Activated CD4-positive, alpha-beta T cell treated with anti-CD3 and anti-CD28 coated beads, Interleukin-2, amount 10 ng/mL, durations not matched to agents 24 days and 14 days (primary cell): Measurements from ENCODE around the gene RNF144B. TPM values are rescaled to one million over a fixed set of nuclear protein-coding genes. Genes with fewer than 3 reads are reported as not detected.

Experiments used
- DNase-seq: peaks from one replicate; pipeline ENCODE4 v3.0.0; 2022
- H3K27ac Mint-ChIP-seq: one replicate; pipeline ENCODE4 v1.8.0; 2022; ENCODE audit warnings: mild to moderate bottlenecking, mixed read lengths
- H3K27me3 Mint-ChIP-seq: one replicate; pipeline ENCODE4 v1.8.0; 2022; ENCODE audit warnings: mixed read lengths
- H3K36me3 Mint-ChIP-seq: one replicate; pipeline ENCODE4 v1.8.0; 2022; ENCODE audit warnings: low read depth, mild to moderate bottlenecking, mixed read lengths
- H3K4me1 Mint-ChIP-seq: one replicate; pipeline ENCODE4 v1.8.0; 2021; ENCODE audit warnings: mixed read lengths
- H3K4me3 Mint-ChIP-seq: one replicate; pipeline ENCODE4 v1.8.0; 2022; ENCODE audit warnings: mild to moderate bottlenecking, moderate library complexity, mixed read lengths
- H3K9me3 Mint-ChIP-seq: one replicate; pipeline ENCODE4 v1.8.0; 2021; ENCODE audit warnings: mixed read lengths
- intact Hi-C: fragments of 100-400 bp; cut with micrococcal nuclease; formaldehyde crosslinking; loops from one replicate; pipeline ENCODE4 v1.15.1; 2023
- total RNA-seq: library from RNA; stranded (reverse); gene quantifications from 2 replicates; pipeline ENCODE4 v1.2.3, GENCODE V29; 2022

RNF144B gene
- total RNA-seq, 1 donor from 2014 or later = 0.40 TPM

DNA sequence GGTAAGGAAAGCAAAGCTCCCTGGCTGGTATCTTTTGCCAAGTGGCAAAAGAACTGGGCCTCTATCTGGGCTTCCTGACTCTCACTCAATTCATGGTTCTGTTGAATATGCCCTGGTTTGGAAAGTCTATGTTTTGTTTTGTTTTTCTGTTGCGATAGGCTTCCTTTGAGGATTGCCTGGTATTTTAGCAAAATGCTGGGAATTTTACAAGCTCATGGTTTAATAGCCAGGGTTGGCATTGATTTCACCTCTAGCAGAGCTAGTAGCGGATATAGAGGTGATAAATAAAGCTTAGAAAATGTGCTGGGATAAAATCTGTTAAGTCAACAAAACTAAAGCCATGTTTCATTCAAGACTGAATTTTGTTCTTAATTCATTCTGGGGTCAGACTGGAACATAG, 109.9 kb downstream of the RNF144B start:
- no peak for DNase-seq

DNA sequence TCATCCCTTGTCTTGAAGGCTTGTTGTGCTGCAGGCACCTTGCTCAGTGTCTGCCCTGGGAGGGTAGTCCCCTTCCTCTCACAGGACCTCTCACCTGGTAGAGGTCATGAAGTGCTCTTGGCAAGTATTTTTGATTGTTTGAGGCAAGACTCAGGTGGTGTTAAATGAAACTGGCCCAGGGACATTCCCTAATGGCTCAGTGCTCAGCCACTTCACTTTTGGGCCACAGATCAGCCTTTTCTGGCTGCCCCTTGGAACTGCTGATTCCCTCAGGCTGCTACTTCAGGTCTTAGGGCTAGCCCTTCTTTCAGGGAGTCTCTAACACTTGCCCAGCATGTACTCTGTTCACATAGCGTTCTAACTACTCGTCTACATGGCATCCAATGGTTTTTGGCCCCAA, 111.3 kb downstream of the RNF144B start:
- no peaks in the 10 kb centered on the region for H3K36me3 Mint-ChIP-seq
- intact Hi-C loops = no loop called here

More for the DNA sequence above, 109.9 kb downstream of the RNF144B start:
- H3K9me3 Mint-ChIP-seq = no peaks in the 10 kb centered on the region
- intact Hi-C loops = no loop called here
- no peaks in the 10 kb centered on the region for H3K36me3 Mint-ChIP-seq
- H3K27me3 Mint-ChIP-seq = peaks cover 18% of the 10 kb centered on the region
- H3K4me3 Mint-ChIP-seq = no peak overlapping the region
- H3K27ac Mint-ChIP-seq = no peak overlapping the region
- peaks cover 1% of the 10 kb centered on the region for H3K4me1 Mint-ChIP-seq

DNA sequence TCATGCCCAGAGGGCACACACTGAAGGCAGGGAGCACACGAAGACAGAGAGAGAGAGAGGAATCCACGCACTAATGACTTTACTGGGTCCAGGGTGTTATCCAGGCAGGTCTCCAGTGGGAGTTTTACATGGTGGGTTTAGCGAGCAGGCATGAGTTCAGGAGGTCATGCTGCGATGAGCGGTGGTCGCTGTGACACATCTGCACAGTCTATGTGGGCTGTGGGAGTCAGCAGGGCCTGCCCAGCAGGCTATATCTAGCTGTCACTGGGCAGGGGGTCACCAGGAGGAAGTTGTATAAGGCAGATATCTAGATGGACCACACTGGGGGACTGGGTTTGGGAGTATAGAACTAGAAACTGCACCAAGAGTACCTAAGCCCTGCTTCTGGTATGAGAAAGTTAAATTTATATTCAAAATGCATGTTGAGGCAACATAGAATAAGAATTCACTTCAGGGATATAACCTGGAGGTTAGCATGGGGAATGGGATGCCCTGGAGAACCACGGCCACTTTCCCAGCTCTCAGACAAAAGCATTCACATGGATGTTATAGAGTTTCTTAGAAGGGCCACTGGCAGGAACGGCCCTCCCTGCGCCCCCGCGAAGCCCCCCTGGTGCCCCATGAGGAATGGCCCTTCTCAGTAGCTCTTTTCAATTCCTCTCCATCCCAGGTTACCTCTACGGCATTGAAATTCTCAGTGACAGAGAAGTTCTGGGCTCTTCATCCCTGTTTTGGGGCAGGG, 113.9 kb downstream of the RNF144B start:
- no peak for DNase-seq
- intact Hi-C loops = loop anchor here (5.0 to 10.0 kb wide), 2 partner anchors 106 to 239 kb away; partner anchors contain the start of gene DEK
- H3K27me3 Mint-ChIP-seq = peaks cover 19% of the 10 kb centered on the region
- H3K4me1 Mint-ChIP-seq = peaks cover 1% of the 10 kb centered on the region
- H3K36me3 Mint-ChIP-seq = no peaks in the 10 kb centered on the region
- no peak overlapping the region for H3K4me3 Mint-ChIP-seq
- H3K9me3 Mint-ChIP-seq = no peaks in the 10 kb centered on the region
- H3K27ac Mint-ChIP-seq = no peak overlapping the region

More for the DNA sequence above, 111.3 kb downstream of the RNF144B start:
- DNase-seq = no peak
- no peak overlapping the region for H3K4me3 Mint-ChIP-seq
- H3K9me3 Mint-ChIP-seq = no peaks in the 10 kb centered on the region
- H3K4me1 Mint-ChIP-seq = peaks cover 1% of the 10 kb centered on the region
- no peak overlapping the region for H3K27ac Mint-ChIP-seq
- peaks cover 23% of the 10 kb centered on the region for H3K27me3 Mint-ChIP-seq

DNA sequence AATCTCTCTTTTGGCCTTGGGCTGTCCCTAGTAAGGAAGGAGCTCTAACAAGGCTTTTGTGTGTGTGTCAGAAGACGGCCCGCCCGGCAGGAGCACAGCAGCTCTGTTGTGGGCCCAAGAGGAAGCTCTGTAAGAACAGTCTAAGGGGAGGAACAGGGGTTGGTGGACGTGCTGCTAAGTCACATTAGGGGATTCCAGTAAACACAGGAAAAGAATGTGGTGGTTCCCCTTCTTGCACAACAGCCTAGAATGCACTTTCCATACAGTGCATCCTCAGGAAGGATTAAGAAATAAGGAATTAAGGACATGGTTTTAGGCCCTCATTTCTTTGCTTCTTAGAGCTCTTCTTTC, 114.5 kb downstream of the RNF144B start:
- Mint-ChIP-seq H3K27me3 (peaks cover 15% of the 10 kb centered on the region), H3K4me3 (no peak overlapping the region), H3K4me1 (peaks cover 1% of the 10 kb centered on the region), H3K36me3 (no peaks in the 10 kb centered on the region), H3K27ac (no peak overlapping the region), H3K9me3 (no peaks in the 10 kb centered on the region)
- DNase-seq = no peak
- intact Hi-C loops = loop anchor here (5.0 to 10.0 kb wide), 2 partner anchors 107 to 239 kb away; partner anchors contain the start of gene DEK

DNA sequence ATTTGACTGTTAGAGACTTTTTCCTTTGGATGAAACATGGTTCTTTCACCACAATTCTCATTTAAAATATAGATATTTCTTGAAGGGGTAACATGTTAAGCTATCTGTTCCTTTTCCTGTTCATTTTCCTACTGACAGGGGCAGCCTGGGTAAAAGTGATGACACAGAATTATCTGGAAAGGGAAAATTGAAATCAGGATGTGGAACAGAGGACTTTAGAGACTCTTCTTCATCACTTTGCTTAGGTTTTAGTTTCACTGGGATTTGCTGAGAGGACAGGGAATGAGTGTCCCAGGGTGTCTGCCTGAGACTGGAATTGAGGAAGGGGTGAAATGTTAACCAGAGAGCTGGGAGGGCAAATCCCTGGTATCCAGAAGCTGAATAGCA, 116.0 kb downstream of the RNF144B start:
- intact Hi-C loops = loop anchor here (5.0 to 10.0 kb wide), 2 partner anchors 108 to 241 kb away; partner anchors contain the start of gene DEK
- Mint-ChIP-seq H3K27me3 (peaks cover 13% of the 10 kb centered on the region), H3K4me3 (no peak overlapping the region), H3K4me1 (peaks cover 1% of the 10 kb centered on the region), H3K9me3 (no peaks in the 10 kb centered on the region), H3K27ac (no peak overlapping the region), H3K36me3 (no peaks in the 10 kb centered on the region)
- no peak for DNase-seq

DNA sequence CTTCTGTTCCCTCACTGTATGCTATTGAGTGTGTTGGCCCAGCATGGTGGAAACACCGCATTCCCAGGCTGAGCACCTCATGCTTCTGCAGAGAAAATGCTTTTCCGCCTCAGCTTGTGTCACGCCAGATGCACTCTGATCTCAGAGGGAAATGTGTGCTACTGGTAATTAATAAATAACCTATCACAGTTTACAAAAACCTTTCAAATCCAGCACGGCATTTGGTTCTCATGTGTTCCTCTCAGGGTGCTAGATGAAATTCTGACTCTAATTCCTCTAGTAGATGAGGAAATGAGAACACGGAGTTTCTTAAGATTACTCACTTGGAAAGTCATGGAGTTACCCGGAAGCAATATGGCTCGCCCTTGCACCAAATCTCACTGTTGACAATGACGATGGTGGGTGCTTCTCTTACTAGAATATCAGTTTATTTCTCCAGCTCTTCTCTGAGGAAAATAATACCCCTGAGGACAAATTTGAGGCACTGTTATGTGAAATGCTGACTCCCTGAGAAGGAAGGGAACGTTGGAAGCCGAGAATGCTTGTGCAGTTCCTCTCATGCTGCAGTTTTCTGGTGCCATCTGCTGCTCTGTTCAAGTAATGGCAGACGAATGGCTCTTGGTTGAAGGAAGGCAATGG, 116.6 kb downstream of the RNF144B start:
- intact Hi-C loops = loop anchor here (1.0 to 10.0 kb wide), 3 partner anchors 109 to 241 kb away; partner anchors contain the start of gene DEK
- Mint-ChIP-seq H3K27ac (no peak overlapping the region), H3K9me3 (no peaks in the 10 kb centered on the region), H3K36me3 (no peaks in the 10 kb centered on the region), H3K4me3 (no peak overlapping the region), H3K27me3 (peaks cover 13% of the 10 kb centered on the region), H3K4me1 (peaks cover 1% of the 10 kb centered on the region)
- peak; percentile 74 for DNase-seq

DNA sequence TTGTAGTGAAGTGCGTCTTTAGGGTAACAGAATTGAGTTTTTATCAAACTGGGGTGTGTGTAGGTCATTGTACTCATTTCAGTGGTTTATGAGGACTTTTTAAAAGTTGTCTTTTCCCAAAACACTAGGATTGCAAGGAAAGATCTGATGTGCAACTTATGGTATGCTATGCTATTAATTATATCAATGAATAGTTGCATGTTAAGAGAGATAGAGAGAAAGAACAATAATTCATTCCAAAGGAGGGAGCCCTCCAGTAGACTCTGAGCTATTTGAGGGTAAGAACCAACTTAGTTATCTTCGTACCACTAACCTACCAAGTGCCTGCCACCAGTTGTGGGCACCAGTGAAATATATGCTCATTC, 117.1 kb downstream of the RNF144B start:
- Mint-ChIP-seq H3K27ac (no peak overlapping the region), H3K27me3 (peaks cover 13% of the 10 kb centered on the region)
- no peak for DNase-seq

DNA sequence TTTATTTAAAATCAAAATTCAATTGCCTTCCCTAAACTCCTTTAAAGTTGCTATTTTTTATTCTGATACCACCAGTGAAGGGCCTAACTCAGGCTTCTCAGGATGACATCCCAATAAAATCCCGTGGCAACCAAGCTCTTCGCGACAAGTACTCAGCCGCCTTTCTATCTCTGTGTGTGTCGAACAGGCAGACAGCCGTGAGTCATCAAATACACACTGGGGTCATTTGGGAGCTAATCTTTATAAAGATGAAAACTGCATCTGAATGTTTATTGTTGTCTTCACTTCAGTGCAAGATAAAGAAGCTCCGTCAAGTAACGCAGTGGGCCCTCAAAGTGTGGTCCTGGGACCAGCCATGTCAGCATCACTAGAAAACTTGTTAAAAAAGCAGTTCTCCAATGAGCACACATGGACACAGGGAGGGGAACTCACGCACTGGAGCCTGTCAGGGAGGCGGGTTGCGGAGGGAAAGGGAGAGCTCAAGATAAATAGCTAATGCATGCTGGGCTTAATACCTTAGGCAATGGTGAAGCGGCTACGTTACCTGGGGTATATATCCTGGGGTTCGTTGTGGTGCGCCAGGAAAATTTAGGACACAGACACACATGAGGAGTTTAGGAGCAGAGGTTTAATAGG, 119.3 kb downstream of the RNF144B start:
- no peak overlapping the region for H3K4me3 Mint-ChIP-seq
- no peaks in the 10 kb centered on the region for H3K9me3 Mint-ChIP-seq
- intact Hi-C loops = loop anchor here (10.0 kb wide), 1 partner anchor 112 kb away; no protein-coding TSS in a partner anchor
- H3K4me1 Mint-ChIP-seq = peaks cover 4% of the 10 kb centered on the region
- H3K27ac Mint-ChIP-seq = no peak overlapping the region
- no peak for DNase-seq
- no peaks in the 10 kb centered on the region for H3K36me3 Mint-ChIP-seq
- H3K27me3 Mint-ChIP-seq = peaks cover 14% of the 10 kb centered on the region

More for the DNA sequence above, 117.1 kb downstream of the RNF144B start:
- Mint-ChIP-seq H3K4me3 (no peak overlapping the region), H3K4me1 (peaks cover 1% of the 10 kb centered on the region), H3K9me3 (no peaks in the 10 kb centered on the region), H3K36me3 (no peaks in the 10 kb centered on the region)
- intact Hi-C loops = loop anchor here (1.0 to 10.0 kb wide), 3 partner anchors 109 to 242 kb away; partner anchors contain the start of gene DEK

DNA sequence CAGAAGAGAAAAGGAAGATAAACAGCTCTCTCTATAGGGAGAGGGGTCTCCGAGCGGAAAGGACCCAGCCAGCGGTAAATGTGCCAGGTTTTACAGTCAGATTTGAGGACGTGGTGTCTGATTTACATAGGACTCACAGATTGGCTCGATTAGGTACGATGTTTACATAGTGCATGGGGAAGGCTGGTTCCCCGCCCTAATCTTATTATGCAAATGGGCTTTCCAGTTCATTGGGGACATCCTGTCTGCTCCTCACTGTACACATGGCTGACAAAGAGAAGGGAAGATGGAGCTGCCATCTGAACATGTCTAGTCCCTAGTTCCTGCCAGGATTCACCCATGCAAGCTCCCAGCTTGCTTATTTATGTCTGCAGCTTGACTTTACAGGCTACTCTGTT, 119.9 kb downstream of the RNF144B start:
- Mint-ChIP-seq H3K36me3 (no peaks in the 10 kb centered on the region), H3K4me3 (no peak overlapping the region)
- intact Hi-C loops = loop anchor here (10.0 kb wide), 1 partner anchor 112 kb away; no protein-coding TSS in a partner anchor

DNA sequence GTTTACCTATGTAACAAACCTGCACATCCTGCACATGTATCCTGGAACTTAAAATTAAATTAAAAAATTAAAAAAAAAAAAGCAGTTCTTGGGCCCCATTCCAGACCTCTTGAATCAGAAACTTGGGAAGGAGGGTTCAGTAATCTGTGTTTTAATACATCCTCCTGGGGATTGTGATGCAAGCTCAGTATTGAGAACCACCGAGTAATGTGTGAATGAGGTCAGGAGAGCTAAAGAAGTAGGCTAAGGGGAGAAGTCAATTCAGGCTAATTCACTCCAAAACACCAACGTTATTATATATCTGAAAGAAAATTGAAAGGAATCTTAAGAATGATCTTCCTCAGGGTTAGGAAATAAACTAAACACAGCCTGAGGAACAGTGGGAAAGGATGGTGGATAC, 120.4 kb downstream of the RNF144B start:
- peaks cover 15% of the 10 kb centered on the region for H3K27me3 Mint-ChIP-seq
- intact Hi-C loops = loop anchor here (10.0 kb wide), 1 partner anchor 113 kb away; no protein-coding TSS in a partner anchor
- H3K4me1 Mint-ChIP-seq = peaks cover 3% of the 10 kb centered on the region
- H3K36me3 Mint-ChIP-seq = no peaks in the 10 kb centered on the region
- DNase-seq = no peak
- H3K4me3 Mint-ChIP-seq = no peak overlapping the region
- no peaks in the 10 kb centered on the region for H3K9me3 Mint-ChIP-seq
- no peak overlapping the region for H3K27ac Mint-ChIP-seq

More for the DNA sequence above, 119.9 kb downstream of the RNF144B start:
- DNase-seq = no peak
- no peak overlapping the region for H3K27ac Mint-ChIP-seq
- peaks cover 15% of the 10 kb centered on the region for H3K27me3 Mint-ChIP-seq
- no peaks in the 10 kb centered on the region for H3K9me3 Mint-ChIP-seq
- peaks cover 3% of the 10 kb centered on the region for H3K4me1 Mint-ChIP-seq

DNA sequence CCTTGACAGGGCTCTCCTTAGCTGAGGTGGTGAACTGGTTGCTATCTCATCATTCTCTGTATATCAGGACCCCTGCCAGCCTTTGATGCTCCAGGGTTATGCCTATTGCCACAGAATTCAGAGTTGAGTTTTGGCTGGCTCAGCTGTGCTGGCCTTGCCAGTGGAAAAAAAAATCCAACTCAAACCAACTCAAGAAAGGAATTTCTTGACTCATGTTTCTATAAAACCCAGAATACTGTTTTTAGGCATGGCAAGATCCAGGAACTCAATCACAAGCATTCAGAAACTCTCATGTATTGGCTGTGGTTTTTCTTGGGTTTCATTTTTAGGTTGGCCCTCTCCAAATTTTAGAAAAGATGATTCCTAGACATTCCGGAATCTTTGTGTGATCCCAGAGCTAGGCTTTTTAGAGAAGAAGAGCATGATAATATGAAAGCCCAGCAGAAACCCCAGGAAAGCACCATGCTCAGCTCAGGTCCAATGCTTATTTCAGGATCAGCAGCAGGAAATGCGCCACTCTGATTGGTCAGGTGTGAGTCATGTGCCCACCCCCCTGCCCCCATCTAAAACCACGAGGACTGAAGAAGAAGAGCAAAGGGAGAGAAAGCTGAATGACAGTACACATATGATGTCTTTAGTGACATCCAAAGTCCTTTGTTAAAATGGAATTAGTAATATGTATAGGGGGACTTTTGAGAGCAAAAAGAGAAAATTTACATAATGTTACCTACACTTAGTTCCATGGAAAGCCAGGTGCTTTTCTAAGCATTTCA, 122.9 kb downstream of the RNF144B start:
- no peak overlapping the region for H3K27ac Mint-ChIP-seq
- H3K9me3 Mint-ChIP-seq = no peaks in the 10 kb centered on the region
- H3K36me3 Mint-ChIP-seq = no peaks in the 10 kb centered on the region
- no peak for DNase-seq
- intact Hi-C loops = loop anchor here (10.0 kb wide), 1 partner anchor 115 kb away; no protein-coding TSS in a partner anchor
- H3K4me1 Mint-ChIP-seq = peaks cover 9% of the 10 kb centered on the region
- no peak overlapping the region for H3K4me3 Mint-ChIP-seq
- H3K27me3 Mint-ChIP-seq = peaks cover 18% of the 10 kb centered on the region

DNA sequence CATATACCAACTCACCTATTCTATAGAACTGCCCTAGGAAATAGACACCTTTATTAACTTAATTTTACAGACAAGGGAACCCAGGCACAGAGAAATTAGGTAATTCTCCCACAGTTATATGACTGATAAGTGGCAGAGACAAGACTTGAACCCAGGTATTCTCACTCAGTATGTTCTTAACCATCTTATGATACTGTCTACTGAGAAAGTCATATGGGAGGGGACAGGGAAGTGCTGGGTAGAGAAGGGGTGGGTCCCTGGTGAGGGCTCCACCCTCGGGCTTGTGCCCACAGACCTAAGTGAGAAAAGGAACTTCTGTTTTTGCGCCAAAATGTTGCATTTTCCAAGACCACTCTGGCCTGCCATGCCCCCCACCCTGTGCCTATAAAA, 123.5 kb downstream of the RNF144B start:
- no peak for DNase-seq
- intact Hi-C loops = no loop called here
- Mint-ChIP-seq H3K36me3 (no peaks in the 10 kb centered on the region), H3K27me3 (peaks cover 17% of the 10 kb centered on the region), H3K4me1 (peaks cover 9% of the 10 kb centered on the region), H3K4me3 (no peak overlapping the region), H3K9me3 (no peaks in the 10 kb centered on the region), H3K27ac (no peak overlapping the region)

DNA sequence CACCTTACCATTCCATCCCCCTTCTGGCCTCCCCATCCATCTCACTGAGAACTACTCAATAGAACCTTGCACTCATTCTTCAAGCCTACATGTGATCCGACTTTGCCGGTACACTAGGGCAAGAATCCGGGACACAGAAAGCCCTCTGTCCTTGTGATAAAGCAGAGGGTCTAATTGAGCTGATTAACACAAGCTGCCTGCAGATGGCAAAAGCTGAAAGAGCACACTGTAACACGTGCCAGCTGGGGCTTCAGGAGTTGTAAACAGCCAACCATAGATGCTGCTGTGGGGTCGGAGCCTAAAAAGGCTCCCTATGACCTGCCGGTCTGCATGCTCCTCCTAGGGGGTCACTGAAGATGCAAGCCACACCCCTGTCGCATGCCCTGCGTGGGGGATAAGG, 124.1 kb downstream of the RNF144B start:
- DNase-seq = no peak
- H3K4me3 Mint-ChIP-seq = no peak overlapping the region
- H3K4me1 Mint-ChIP-seq = peaks cover 9% of the 10 kb centered on the region
- peaks cover 14% of the 10 kb centered on the region for H3K27me3 Mint-ChIP-seq
- intact Hi-C loops = no loop called here
- no peaks in the 10 kb centered on the region for H3K9me3 Mint-ChIP-seq
- H3K27ac Mint-ChIP-seq = no peak overlapping the region
- H3K36me3 Mint-ChIP-seq = no peaks in the 10 kb centered on the region
